Measurements from ENCODE around the gene PLEKHA5. TPM values are rescaled to one million over a fixed set of nuclear protein-coding genes. Genes with fewer than 3 reads are reported as not detected.

The PLEKHA5 gene
- polyA plus RNA-seq, 1 donor (not counting 4 experiments of a cell fraction or from before 2014, with no cell fraction given), result 21.7 TPM

DNA sequence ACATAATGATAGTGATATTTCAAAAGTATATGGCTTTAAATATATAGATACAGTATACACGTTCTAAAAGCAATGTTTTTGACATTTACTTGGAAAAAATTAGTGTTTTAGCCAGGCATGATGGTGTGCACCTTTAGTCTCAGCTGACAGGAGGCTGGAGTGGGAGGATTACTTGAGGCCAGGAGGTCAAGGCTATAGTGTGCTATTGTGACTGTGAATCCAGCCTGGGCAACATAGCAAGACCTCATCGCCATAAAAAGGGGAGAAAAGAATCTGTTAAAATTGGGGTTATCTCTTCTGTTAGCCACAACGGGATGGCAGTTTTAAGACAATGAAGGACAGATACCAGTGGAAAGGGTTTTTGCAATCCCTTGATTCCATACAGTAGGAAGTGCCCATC, 95.2 kb downstream of the PLEKHA5 start:
- peaks cover 21% of the 10 kb centered on the region for H3K4me1 ChIP-seq (ENCODE audit: control insufficient read depth, extremely low read depth, insufficient read depth, low read length)
- H3K27me3 ChIP-seq (ENCODE audit: control insufficient read depth, extremely low read depth, insufficient read depth, low read length), result no peaks in the 10 kb centered on the region
- H3K79me2 ChIP-seq (ENCODE audit: control insufficient read depth, insufficient read depth, low read length), result peaks cover 58% of the 10 kb centered on the region
- no peaks in the 10 kb centered on the region for H4K20me1 ChIP-seq (ENCODE audit: control insufficient read depth, extremely low read depth, insufficient read depth, low read length)
- DNase-seq (ENCODE audit: low read depth, low spot score) (no peak), FAIRE-seq (no peak)
- H3K9me1 ChIP-seq (ENCODE audit: control insufficient read depth, extremely low read depth, insufficient read depth, low read length), result no peaks in the 10 kb centered on the region
- H3K36me3 ChIP-seq (ENCODE audit: control insufficient read depth in 2 of 2, extremely low read depth in 1 of 2, insufficient read depth in 2 of 2, low read length in 2 of 2), result no peaks in the 10 kb centered on the region
- no peak overlapping the region for H3K4me3 ChIP-seq (ENCODE audit: control insufficient read depth in 2 of 3, extremely low read depth in 1 of 3, insufficient read depth in 2 of 3, low read depth in 1 of 3, low read length in 3 of 3)
- H3K9me3 ChIP-seq (ENCODE audit: control insufficient read depth, low read depth, low read length), result no peaks in the 10 kb centered on the region
- no peak overlapping the region for H3K27ac ChIP-seq (ENCODE audit: control insufficient read depth, insufficient read depth, low read length)
- H3K4me2 ChIP-seq (ENCODE audit: control insufficient read depth, extremely low read depth, insufficient read depth, low read depth, low read length), result no peak overlapping the region
- dilution Hi-C loops (cut with MboI; ENCODE audit: extremely low pct_ligation_motif_present, low sequenced_read_pairs), result no loop called here
- H3K9ac ChIP-seq (ENCODE audit: control insufficient read depth, extremely low read depth, insufficient read depth, low read length), result no peak overlapping the region
- no peak overlapping the region for H2AFZ ChIP-seq (ENCODE audit: control insufficient read depth, low read length)
- TF ChIP-seq EZH2 (IDR thresholded peaks at IDR 0.05; ENCODE audit: low read length), result no peak
- TF ChIP-seq, protein P1, sequence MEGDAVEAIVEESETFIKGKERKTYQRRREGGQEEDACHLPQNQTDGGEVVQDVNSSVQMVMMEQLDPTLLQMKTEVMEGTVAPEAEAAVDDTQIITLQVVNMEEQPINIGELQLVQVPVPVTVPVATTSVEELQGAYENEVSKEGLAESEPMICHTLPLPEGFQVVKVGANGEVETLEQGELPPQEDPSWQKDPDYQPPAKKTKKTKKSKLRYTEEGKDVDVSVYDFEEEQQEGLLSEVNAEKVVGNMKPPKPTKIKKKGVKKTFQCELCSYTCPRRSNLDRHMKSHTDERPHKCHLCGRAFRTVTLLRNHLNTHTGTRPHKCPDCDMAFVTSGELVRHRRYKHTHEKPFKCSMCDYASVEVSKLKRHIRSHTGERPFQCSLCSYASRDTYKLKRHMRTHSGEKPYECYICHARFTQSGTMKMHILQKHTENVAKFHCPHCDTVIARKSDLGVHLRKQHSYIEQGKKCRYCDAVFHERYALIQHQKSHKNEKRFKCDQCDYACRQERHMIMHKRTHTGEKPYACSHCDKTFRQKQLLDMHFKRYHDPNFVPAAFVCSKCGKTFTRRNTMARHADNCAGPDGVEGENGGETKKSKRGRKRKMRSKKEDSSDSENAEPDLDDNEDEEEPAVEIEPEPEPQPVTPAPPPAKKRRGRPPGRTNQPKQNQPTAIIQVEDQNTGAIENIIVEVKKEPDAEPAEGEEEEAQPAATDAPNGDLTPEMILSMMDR (optimal IDR thresholded peaks at IDR 0.05 in 1 of 3, IDR thresholded peaks at IDR 0.05 in 1 of 3, conservative IDR thresholded peaks at IDR 0.05 in 1 of 3; ENCODE audit: extremely low read depth in 1 of 3, insufficient read depth in 2 of 3, low read length in 3 of 3), result no peak

DNA sequence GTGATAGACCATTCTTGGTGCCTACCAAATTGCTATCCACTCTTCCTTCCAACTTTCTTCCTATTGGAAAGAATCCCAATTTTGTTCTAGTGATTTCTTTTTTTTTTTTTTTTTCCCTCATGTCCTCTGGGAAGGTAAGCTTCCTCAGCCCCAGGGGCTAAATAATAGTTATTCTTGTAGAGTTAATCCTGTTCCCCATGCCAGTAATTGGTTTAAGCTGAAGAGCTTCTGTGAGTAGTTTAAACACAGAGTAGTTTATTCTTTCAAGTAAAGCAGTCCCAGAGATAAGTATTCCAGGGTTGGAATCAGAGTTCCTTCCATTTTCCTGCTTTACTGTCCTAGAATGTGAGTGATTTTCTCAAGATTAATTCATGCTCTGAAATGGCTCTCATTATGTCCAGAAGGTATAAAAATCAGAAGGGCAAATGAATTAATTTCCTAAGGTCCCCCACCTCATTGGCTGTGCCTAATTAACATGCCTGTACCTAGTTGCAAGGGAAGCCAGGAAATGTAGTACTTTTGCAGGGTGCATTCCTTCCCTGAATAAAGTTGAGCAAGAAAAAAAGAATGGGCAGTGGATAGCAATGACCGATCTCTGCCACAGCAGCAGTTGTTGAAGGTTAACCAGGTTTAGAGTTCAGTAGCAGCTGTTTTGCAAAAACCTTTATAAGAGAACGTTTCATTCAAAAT, 97.8 kb downstream of the PLEKHA5 start:
- H3K9ac ChIP-seq (ENCODE audit: control insufficient read depth, extremely low read depth, insufficient read depth, low read length), result no peak overlapping the region
- dilution Hi-C loops (cut with MboI; ENCODE audit: extremely low pct_ligation_motif_present, low sequenced_read_pairs), result no loop called here

More for the DNA sequence above, 97.8 kb downstream of the PLEKHA5 start:
- Histone ChIP-seq H3K79me2 (ENCODE audit: control insufficient read depth, insufficient read depth, low read length) (peaks cover 56% of the 10 kb centered on the region), H3K9me3 (ENCODE audit: control insufficient read depth, low read depth, low read length) (no peaks in the 10 kb centered on the region), H3K9me1 (ENCODE audit: control insufficient read depth, extremely low read depth, insufficient read depth, low read length) (no peaks in the 10 kb centered on the region), H2AFZ (ENCODE audit: control insufficient read depth, low read length) (no peak overlapping the region), H3K36me3 (ENCODE audit: control insufficient read depth in 2 of 2, extremely low read depth in 1 of 2, insufficient read depth in 2 of 2, low read length in 2 of 2) (no peaks in the 10 kb centered on the region), H3K4me3 (ENCODE audit: control insufficient read depth in 2 of 3, extremely low read depth in 1 of 3, insufficient read depth in 2 of 3, low read depth in 1 of 3, low read length in 3 of 3) (no peak overlapping the region), H3K27ac (ENCODE audit: control insufficient read depth, insufficient read depth, low read length) (no peak overlapping the region), H3K4me2 (ENCODE audit: control insufficient read depth, extremely low read depth, insufficient read depth, low read depth, low read length) (no peak overlapping the region), H4K20me1 (ENCODE audit: control insufficient read depth, extremely low read depth, insufficient read depth, low read length) (no peaks in the 10 kb centered on the region), H3K4me1 (ENCODE audit: control insufficient read depth, extremely low read depth, insufficient read depth, low read length) (peaks cover 5% of the 10 kb centered on the region), H3K27me3 (ENCODE audit: control insufficient read depth, extremely low read depth, insufficient read depth, low read length) (no peaks in the 10 kb centered on the region)
- DNase-seq (ENCODE audit: low read depth, low spot score) (no peak), FAIRE-seq (peak; percentile 9)
- TF ChIP-seq, protein P1 (optimal IDR thresholded peaks at IDR 0.05 in 1 of 3, IDR thresholded peaks at IDR 0.05 in 1 of 3, conservative IDR thresholded peaks at IDR 0.05 in 1 of 3; ENCODE audit: extremely low read depth in 1 of 3, insufficient read depth in 2 of 3, low read length in 3 of 3), result no peak
- TF ChIP-seq EZH2 (IDR thresholded peaks at IDR 0.05; ENCODE audit: low read length), result no peak

All from keratinocyte (primary cell).